Mesendoderm (in vitro differentiated cells): Measurements from ENCODE around the gene PEX10.

Experiments used
- DNase-seq: peaks from one replicate; pipeline ENCODE4 v3.0.0; 2013
- H2AK5ac ChIP-seq: 2 replicates; pipeline ENCODE4 v1.6.1; 2013; ENCODE audit warnings: low read length, inconsistent platforms
- H2BK120ac ChIP-seq: 2 replicates; pipeline ENCODE4 v1.6.1; 2013; ENCODE audit warnings: low read depth, mild to moderate bottlenecking, low read length, moderate library complexity, mixed read lengths
- H2BK15ac ChIP-seq: replicated peaks from 2 replicates; pipeline ENCODE4 v1.6.1; 2013; ENCODE audit warnings: low read depth, mild to moderate bottlenecking, moderate library complexity
- H2BK5ac ChIP-seq: 2 replicates; pipeline ENCODE4 v1.6.1; 2013; ENCODE audit warnings: low read length, inconsistent platforms
- H3K18ac ChIP-seq: 2 replicates; pipeline ENCODE4 v1.6.1; 2013; ENCODE audit warnings: mild to moderate bottlenecking, low read length, mixed read lengths
- H3K23ac ChIP-seq: one replicate; pipeline ENCODE4 v1.6.1; 2013; ENCODE audit warnings: low read length
- H3K27ac ChIP-seq: 2 replicates; pipeline ENCODE4 v1.5.1; 2013; ENCODE audit warnings: low read depth, mild to moderate bottlenecking, inconsistent platforms, low read length, moderate library complexity
- H3K27me3 ChIP-seq: 2 replicates; pipeline ENCODE4 v1.6.1; 2013; ENCODE audit warnings: low read length, control low read depth, mild to moderate bottlenecking, inconsistent platforms; ENCODE audit not compliant: insufficient read depth, poor library complexity
- H3K36me3 ChIP-seq: 2 replicates; pipeline ENCODE4 v1.6.1; 2013; ENCODE audit warnings: low read length, inconsistent platforms; ENCODE audit not compliant: control insufficient read depth, insufficient read depth
- H3K4ac ChIP-seq: one replicate; pipeline ENCODE4 v1.6.1; 2013; ENCODE audit warnings: low read depth, mild to moderate bottlenecking, low read length, moderate library complexity
- H3K4me1 ChIP-seq: 2 replicates; pipeline ENCODE4 v1.6.1; 2013; ENCODE audit warnings: low read depth, low read length, inconsistent platforms; ENCODE audit not compliant: control insufficient read depth
- H3K4me2 ChIP-seq: 2 replicates; pipeline ENCODE4 v1.6.1; 2013; ENCODE audit warnings: low read length
- H3K4me3 ChIP-seq: 2 replicates; pipeline ENCODE4 v1.5.1; 2013; ENCODE audit warnings: mild to moderate bottlenecking, low read length
- H3K56ac ChIP-seq: one replicate; pipeline ENCODE4 v1.6.1; 2013; ENCODE audit warnings: low read length
- H3K79me1 ChIP-seq: 2 replicates; pipeline ENCODE4 v1.6.1; 2013; ENCODE audit warnings: low read length, inconsistent platforms
- H3K79me2 ChIP-seq: 2 replicates; pipeline ENCODE4 v1.6.1; 2013; ENCODE audit warnings: mild to moderate bottlenecking, low read length; ENCODE audit not compliant: control insufficient read depth, insufficient read depth
- H3K9ac ChIP-seq: 2 replicates; pipeline ENCODE4 v1.6.1; 2013; ENCODE audit warnings: low read length, inconsistent platforms
- H4K5ac ChIP-seq: one replicate; pipeline ENCODE4 v1.6.1; 2013; ENCODE audit warnings: low read length
- H4K8ac ChIP-seq: one replicate; pipeline ENCODE4 v1.6.1; 2013; ENCODE audit warnings: low read depth, mild to moderate bottlenecking, control low read depth, low read length, moderate library complexity
- WGBS: extraction: QIAGEN DNeasy Blood & Tissue Kit; methylation state at CpG from one replicate; pipeline ENCODE4 v1.1.7; 2013; ENCODE audit warnings: low lambda C conversion rate, missing lambda C conversion rate; ENCODE audit not compliant: insufficient coverage; ENCODE audit errors: extremely low coverage; 5-methylcytosine and 5-hydroxymethylcytosine counted together

The PEX10 gene

DNA sequence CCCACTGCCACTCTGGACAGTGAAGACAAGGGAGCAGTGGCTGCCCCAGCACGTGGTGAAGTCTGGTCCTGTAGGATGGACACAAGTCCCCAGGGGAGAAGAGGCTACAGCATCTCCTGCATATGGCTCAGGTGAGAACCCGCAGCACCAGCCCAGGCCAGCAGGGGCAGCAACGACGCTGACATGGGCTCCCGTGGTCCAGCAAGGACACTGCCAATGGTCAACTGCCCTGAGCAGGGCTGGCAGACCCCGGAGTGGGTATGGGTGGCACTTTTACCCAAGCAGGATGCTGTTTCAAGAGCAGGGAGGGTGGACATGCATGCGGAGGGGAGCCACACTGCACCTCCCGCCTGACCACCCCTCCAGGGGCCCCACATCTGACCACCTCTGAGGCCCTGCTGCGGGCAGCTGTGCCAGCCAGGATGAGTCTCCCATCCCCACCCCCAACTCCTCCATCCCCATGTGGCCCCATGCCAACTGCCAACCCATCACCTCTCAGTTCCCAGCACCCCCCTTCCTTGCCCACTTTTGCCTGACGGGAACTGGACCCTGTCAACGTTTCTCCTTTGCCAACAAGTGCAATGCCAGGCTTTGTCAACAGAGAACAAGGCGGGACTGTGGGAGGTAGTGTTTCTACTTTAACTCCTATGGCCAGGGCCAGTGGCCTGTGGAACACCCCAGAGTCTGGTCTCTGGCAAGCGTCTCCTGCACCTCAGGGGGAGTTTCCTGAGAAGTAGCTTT is 29.6 kb downstream of the PEX10 start:
- Histone ChIP-seq H3K4ac (no peak overlapping the region), H4K5ac (no peak overlapping the region), H3K9ac (no peak overlapping the region), H2BK15ac (no peak overlapping the region), H3K27ac (no peak overlapping the region), H3K27me3 (no peaks in the 10 kb centered on the region), H3K79me1 (no peaks in the 10 kb centered on the region), H2BK5ac (no peak overlapping the region), H3K23ac (no peak overlapping the region), H3K4me3 (no peak overlapping the region), H3K18ac (no peak overlapping the region), H3K36me3 (no peaks in the 10 kb centered on the region), H3K4me2 (no peak overlapping the region), H2BK120ac (no peak overlapping the region), H2AK5ac (no peak overlapping the region), H4K8ac (no peak overlapping the region), H3K4me1 (no peaks in the 10 kb centered on the region), H3K56ac (no peak overlapping the region), H3K79me2 (no peaks in the 10 kb centered on the region)
- DNase-seq: peak; percentile 67
- no CpG with 5 or more reads among the region's 13 CpGs for WGBS

DNA sequence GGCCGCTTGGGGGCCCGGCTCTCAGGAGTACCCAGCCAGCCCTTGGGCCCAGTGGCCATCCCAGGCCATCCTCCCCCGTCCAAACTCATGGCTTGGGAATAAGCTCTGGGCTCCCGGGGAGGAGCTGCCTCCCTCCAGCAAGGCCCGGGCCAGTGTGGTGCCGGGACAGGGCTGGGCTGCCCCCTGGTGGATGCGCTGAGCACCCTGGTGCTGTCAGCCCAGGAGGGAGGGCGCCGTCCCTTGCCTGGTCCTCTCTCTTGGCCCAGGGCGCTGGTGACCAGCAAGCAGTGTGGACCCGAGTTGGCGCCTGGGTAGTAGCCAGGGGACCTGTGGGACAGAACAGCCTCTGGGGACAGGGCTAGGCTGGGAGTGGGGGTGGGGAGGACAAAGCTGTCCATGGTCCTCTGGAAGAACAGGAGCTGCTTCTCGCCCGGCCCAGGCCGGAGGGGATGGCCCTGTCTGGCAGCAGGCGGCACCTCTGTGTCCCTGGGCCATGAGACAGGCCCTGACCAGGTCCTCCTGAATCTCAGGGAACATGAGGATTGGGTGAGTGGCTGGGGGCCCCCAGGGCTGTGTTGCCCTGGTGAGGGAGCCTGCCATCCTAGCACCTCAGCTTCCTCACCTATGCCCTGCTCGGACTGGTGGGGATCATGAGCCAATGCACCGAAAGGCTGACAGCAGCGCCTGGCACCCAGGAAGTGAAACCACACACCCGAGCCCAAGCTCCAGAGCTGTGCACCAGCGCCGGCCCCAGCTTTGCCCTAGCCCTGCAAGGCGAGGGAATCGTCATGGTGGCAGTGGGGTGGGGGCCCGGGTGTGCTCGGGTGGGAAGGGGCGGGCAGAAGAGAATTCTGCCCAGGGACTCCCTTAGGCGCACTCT is 30.4 kb downstream of the PEX10 start:
- Histone ChIP-seq H3K23ac (no peak overlapping the region), H3K56ac (no peak overlapping the region), H2BK15ac (no peak overlapping the region), H3K4ac (no peak overlapping the region), H3K27me3 (no peaks in the 10 kb centered on the region), H3K79me1 (no peaks in the 10 kb centered on the region), H2BK5ac (no peak overlapping the region), H3K36me3 (no peaks in the 10 kb centered on the region), H3K79me2 (no peaks in the 10 kb centered on the region), H2BK120ac (no peak overlapping the region), H4K5ac (no peak overlapping the region), H3K4me3 (no peak overlapping the region), H3K4me2 (no peak overlapping the region), H3K9ac (no peak overlapping the region), H3K4me1 (no peaks in the 10 kb centered on the region), H3K27ac (no peak overlapping the region), H3K18ac (no peak overlapping the region), H2AK5ac (no peak overlapping the region), H4K8ac (no peak overlapping the region)
- WGBS: no CpG with 5 or more reads among the region's 28 CpGs
- DNase-seq: peak; percentile 78

DNA sequence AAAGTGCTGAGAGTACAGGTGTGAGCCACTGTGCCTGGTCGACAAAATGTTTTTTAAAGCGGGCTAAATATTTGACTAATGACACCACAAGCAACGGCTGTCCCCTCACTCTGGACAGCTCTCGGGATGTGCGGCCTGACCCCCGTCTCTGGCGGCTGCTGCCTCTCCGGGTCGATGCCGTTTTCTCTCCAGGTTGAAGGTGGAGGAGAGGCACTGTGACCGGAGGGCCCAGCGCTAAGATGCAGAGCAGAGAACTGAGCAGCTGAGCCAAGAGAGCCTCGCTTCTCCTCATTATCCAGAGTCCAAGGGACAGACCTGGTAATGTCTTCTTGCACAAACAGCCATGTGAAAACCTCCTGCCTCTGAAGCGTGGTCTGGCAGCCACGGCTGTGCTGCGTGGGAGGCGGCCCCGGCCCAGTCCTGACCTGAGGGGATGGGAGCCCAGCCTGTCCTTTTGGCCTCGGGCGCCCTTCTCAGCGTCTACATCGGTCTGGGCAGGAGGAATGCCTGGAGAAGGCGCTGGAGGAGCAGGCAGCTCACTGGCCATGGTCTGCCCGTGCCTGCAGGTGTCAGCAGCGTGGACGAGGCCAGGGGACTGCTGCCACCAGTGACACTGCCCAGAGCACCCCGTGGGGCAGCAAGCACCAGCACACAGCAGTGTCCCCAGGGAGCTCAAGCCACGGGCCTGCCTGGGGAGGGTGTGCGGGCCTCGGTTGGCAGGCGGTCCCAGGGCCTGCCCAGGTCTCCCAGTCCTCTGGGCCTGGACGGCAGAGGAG is 31.4 kb downstream of the PEX10 start:
- Histone ChIP-seq H2BK15ac (no peak overlapping the region), H3K79me1 (no peaks in the 10 kb centered on the region), H3K23ac (no peak overlapping the region), H3K4ac (no peak overlapping the region), H3K36me3 (no peaks in the 10 kb centered on the region), H2AK5ac (no peak overlapping the region), H3K9ac (no peak overlapping the region), H3K27me3 (no peaks in the 10 kb centered on the region), H3K27ac (no peak overlapping the region), H4K8ac (no peak overlapping the region), H3K79me2 (no peaks in the 10 kb centered on the region), H3K18ac (no peak overlapping the region), H4K5ac (no peak overlapping the region), H2BK5ac (no peak overlapping the region), H3K4me1 (no peaks in the 10 kb centered on the region), H2BK120ac (no peak overlapping the region), H3K4me3 (no peak overlapping the region), H3K56ac (peak overlapping the region; percentile 15), H3K4me2 (no peak overlapping the region)
- DNase-seq: no peak
- no CpG with 5 or more reads among the region's 32 CpGs for WGBS

DNA sequence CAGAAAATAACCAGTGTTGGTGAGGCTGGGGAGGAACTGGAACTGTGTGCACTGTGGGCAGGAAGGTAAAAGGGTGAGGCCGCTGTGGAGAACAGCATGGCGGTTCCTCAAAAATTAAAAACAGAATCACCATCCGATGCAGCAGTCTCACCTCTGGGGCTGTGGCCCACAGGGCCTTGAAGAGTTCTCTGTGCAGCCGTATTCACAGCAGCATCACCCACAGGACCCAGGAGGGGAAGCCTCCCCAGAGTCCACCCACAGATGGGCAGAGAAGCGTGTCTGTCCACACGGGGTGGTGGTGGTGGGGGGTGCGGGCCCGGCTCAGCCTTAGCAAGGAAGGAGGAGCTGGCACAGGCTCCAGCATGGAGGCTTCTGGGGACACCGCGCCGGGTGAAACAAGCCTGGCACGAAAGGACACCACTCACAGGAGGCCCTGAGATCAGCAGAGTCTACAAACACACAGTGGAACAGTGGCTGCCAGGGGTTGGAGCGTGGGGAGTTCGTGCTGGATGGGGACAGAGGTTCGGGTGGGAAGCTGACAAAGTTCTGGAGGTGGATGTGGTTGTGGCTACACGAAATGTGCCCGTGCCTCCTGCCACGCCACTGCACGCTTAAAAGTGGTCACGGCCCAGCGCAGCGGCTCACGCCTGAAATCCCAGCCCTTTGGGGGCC is 32.5 kb downstream of the PEX10 start:
- no peak overlapping the region for H3K4ac ChIP-seq
- no peak overlapping the region for H4K8ac ChIP-seq
- H2BK5ac ChIP-seq: no peak overlapping the region
- no peak overlapping the region for H2BK120ac ChIP-seq
- H3K79me1 ChIP-seq: no peaks in the 10 kb centered on the region
- no peak overlapping the region for H3K4me3 ChIP-seq
- H3K36me3 ChIP-seq: no peaks in the 10 kb centered on the region
- no peaks in the 10 kb centered on the region for H3K27me3 ChIP-seq
- no peaks in the 10 kb centered on the region for H3K79me2 ChIP-seq
- no peak overlapping the region for H2AK5ac ChIP-seq
- H3K56ac ChIP-seq: no peak overlapping the region
- no peak overlapping the region for H3K4me2 ChIP-seq
- no peak overlapping the region for H3K18ac ChIP-seq
- H3K23ac ChIP-seq: no peak overlapping the region
- no peak overlapping the region for H3K27ac ChIP-seq
- no peak overlapping the region for H4K5ac ChIP-seq
- WGBS: no CpG with 5 or more reads among the region's 23 CpGs
- DNase-seq: no peak
- no peak overlapping the region for H2BK15ac ChIP-seq
- no peak overlapping the region for H3K9ac ChIP-seq
- H3K4me1 ChIP-seq: no peaks in the 10 kb centered on the region

DNA sequence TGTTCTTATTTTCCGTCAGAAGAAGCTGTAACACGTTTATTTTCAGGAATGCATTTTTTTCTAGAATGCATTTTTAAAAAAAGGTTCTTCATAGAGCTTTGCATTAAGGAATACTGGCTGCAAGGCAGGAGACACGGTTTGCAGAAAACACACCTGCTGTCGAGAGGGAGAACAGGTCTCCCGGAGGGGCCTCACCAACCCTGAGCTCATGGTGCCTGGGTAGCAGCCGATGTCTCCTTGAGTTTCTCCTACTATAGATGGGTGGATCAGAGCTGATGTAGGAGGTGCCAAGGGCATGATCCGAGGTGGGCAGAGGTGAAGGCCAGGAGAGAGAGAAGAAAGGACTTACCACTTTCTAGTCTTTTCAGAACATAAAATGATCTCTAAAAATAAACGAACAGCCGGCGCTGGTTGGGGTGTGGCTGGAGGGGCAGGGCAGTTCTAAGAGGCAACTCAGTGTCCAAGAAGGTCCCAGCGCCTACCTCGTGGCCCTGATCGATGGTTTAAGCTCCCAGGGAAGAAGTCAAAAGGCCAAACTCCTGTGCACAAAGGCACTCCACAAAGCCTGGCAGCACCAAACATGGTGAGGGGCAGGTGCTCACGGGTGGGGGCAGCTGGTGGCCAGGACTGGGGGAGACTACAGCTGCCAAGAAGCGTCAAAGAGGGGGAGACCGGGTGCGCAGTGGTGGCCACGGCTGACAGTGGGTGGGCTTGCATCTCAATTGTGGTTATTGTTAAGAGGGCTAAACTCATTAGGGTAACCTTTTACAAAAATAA is 33.2 kb downstream of the PEX10 start:
- no peak overlapping the region for H2BK120ac ChIP-seq
- no peaks in the 10 kb centered on the region for H3K27me3 ChIP-seq
- no peaks in the 10 kb centered on the region for H3K36me3 ChIP-seq
- no peak overlapping the region for H4K8ac ChIP-seq
- H3K79me2 ChIP-seq: no peaks in the 10 kb centered on the region
- H3K4me1 ChIP-seq: no peaks in the 10 kb centered on the region
- no peak overlapping the region for H3K4ac ChIP-seq
- no peaks in the 10 kb centered on the region for H3K79me1 ChIP-seq
- H3K4me3 ChIP-seq: no peak overlapping the region
- WGBS: no CpG with 5 or more reads among the region's 18 CpGs
- H3K4me2 ChIP-seq: no peak overlapping the region
- no peak overlapping the region for H3K18ac ChIP-seq
- H3K56ac ChIP-seq: no peak overlapping the region
- H2BK15ac ChIP-seq: no peak overlapping the region
- DNase-seq: no peak
- H4K5ac ChIP-seq: no peak overlapping the region
- H3K23ac ChIP-seq: no peak overlapping the region
- H2BK5ac ChIP-seq: no peak overlapping the region
- H3K9ac ChIP-seq: no peak overlapping the region
- H3K27ac ChIP-seq: no peak overlapping the region
- H2AK5ac ChIP-seq: no peak overlapping the region
